Effector CD4-positive, alpha-beta T cell (primary cell): ENCODE measurements around the gene UHRF1.

Source experiments
- DNase-seq: peaks from one replicate; pipeline ENCODE4 v3.0.0-alpha.2; 2020

UHRF1 gene

DNA sequence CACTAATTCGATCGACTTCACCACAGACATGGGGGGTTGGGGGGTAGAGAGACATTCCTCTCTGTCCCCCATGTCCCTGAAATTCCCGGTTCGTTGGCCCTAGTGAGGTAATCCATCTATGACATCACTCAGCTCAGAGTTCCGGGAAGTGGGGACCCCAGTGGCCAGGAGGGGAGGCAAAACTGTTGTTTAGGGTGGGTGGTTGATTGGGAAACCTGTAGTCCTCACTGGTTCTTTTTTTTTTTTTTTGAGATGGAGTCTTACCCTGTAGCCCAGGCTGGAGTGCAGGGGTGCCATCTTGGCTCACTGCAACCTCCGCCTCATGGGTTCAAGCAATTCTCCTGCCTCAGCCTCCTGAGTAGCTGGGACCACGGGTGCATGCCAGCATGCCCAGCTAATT, 6.5 kb upstream of the UHRF1 start, which contains the start of gene ARRDC5:
Gene ARRDC5 (minus strand): TSS at position 101 of the 400 bp plus-strand sequence. CDS start 71 bp downstream, at position 30.
- DNase-seq: no peak

DNA sequence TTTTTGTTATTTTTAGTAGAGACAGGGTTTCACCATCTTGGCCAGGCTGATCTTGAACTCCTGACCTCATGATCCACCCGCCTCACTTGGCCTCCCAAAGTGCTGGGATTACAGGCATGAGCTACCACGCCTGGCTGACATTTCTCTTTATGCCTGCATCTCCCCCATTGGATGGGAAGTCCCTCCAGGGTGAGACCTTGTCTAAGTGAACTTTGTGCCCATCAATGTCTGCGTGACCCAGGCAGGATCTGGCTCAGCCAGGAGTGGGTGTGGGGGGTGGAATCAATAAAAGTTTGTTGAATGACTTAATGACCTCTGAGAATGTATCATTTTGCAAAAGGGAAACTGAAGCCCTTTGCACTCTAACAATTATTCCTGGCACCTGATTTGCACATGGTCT, 4.8 kb upstream of the UHRF1 start:
- no peak for DNase-seq

DNA sequence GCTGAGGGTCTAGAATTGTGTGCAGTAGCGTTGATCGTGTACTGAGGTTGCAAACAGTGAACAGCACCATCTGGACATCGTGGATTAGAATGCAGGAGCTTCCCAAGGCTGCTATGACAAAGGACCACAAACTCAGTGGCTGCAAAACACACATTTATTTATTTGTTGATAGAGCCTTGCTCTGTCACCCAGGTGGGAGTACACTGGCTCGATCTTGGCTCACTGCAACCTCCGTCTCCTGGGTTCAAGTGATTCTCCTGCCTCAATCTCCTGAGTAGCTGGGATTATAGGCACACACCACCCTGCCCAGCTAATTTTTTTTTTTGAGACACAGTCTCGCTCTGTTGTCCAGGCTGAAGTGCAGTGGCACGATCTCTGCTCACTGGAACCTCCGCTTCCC, 2.3 kb upstream of the UHRF1 start:
- no peak for DNase-seq

DNA sequence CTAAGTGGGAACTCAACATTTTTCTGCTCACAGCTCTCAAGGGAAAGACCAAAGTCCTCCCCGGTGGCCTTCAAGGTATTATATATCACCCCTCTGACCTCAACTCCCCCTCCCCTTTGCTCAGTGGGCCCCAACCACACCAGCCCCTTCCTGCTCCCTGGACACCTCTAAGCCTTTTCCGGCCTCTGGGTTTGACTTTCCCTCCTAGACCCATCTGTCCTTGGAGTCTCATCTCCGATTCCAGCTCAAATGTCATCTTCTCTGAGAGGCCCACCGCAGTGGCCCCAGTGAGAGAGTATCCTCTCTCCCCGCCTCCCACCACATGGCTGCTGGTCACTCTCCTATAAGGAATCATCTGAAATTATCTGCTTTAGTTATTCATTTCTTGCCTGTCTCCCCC, 941 bp upstream of the UHRF1 start:
- DNase-seq: no peak

DNA sequence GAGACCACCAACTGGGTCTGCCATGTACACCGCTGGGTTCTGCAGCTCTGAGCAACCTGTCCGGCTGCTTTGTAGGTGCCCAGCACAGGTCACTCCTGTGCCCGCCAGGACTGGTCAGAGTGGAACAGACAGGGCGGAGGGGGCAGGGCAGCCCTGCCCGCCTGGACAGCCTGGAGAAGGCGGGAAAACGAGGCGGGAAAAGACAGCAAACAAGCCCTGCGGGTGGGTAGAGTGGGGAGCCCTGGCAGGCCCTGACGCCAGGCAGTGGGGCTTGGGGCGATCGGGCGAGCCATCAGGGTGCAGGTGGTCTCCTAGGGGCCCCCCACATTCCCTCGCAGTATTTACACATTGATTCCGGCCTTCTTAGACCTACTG, 533 bp upstream of the UHRF1 start:
- no peak for DNase-seq

DNA sequence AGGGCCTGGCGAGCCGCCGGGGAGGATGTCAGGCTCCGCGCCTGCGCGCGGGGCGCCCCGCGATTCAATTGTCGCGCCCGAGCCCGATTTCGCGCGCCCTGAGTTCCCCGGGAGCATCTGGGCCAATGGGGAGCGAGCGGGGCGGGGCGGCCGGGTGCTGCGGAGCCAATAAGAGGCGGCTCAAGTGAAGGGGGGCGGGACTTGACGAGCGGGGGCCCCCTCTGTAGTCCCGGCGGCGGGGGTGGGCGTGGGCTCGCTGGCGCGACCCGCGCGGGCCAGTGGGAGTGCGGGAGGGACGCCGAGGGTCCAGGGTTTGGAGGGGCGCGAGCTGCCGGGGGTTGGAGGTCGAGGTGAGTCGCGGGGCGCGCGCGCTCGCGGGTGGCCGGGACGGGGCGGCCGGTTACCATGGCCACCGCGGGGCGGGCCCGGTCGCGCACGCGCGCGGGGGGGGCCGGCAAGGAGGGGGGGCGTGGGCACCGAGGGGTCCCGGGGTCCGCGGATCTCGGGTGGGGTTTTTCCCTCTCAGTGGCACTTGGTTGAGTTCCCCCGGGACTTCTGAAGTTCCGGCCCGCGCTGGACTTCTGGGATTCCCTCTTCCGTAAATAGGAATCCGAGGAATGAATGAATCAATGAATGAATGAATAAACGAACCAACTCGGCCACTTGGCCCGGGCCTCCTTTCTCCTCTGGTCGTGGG, 744 bp downstream of the UHRF1 start:
- peak; percentile 94 for DNase-seq

DNA sequence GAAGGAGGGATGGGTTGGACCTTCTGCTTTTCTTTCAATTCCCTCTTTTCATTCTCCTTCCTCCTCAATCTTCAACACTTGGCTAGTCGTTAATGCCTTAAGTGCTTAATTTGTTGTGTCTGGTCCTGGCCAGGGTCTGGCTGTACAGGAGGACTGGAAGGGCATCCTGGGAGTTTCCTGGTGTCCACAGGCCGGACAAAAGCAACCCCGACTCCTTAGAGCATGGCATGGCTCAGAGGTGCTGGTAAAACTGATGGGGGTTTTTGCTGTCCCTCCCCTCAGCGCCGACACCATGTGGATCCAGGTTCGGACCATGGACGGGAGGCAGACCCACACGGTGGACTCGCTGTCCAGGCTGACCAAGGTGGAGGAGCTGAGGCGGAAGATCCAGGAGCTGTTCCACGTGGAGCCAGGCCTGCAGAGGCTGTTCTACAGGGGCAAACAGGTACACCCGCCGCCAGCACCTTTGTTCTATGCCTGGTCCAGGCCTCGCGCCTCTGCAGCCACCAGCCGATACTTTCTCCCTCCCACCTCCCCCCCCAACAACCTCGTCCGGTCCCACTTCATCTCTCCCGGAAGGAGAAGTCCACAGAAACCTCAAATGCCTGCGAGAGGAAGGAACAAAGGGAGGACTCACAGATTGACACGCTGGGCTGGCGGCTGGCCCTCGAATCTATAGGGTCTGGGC, 1.4 kb downstream of the UHRF1 start:
- no peak for DNase-seq

DNA sequence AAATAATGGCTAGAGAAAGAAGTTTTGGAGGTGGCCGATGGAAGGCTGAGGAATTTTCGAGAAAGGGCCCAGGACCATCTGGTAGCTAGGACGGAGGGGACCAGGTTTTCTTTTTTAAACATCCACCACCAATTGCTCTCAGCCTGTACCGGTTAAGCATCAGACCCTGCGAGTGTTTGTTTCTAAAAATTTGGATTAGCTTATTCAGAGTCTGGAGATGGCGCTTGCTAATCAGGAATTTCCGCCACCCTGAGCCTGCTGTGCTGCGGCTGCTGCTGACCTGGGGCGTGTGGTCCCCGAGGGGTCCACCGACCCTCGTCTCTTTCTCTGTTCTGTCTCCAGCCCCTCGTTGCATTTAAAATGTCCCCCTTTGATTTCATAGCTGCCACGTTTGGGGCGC, 2.0 kb downstream of the UHRF1 start:
- DNase-seq: no peak

DNA sequence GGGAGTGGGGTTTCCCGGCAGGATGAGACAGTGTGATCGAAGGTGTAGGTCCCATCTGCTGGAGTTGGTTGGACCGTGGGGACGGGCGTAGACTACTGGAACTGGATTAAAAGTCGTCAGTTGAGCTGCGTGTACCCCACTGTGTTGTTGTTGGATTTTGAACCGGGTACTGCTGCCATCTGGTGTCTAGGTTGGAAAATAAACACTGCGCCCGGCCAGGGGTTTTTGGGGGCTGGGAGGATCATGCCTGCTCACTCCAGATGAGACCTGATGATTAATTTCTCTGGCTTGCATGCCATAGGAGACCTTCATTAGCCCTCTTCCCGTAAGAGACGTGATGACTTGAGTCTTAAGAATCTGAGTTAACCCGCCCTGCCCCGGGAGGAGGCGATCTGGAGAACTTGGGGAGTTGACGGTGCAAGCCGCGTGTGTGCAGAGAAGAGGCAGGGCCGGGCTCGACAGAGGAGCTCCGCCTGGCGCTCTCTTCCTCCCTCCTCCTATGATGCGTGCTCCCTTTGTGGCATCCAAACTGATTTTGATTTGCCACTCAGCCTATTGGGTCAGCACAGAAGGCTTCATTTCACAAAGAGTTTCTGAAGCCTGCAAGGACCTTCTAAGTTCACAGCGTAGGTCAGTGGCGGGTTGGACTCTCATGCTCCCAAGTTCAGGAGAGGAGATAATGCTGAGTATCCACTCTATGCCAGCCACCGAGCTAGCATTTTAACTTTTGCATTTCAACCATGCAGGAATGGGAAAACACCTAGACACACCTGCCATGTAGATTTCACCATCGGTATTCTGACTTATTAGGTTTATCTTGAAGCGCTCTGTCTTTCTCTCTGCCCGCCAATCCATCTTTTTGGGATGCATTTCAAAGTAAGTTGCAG, 2.7 kb downstream of the UHRF1 start:
- DNase-seq: peak; percentile 59

DNA sequence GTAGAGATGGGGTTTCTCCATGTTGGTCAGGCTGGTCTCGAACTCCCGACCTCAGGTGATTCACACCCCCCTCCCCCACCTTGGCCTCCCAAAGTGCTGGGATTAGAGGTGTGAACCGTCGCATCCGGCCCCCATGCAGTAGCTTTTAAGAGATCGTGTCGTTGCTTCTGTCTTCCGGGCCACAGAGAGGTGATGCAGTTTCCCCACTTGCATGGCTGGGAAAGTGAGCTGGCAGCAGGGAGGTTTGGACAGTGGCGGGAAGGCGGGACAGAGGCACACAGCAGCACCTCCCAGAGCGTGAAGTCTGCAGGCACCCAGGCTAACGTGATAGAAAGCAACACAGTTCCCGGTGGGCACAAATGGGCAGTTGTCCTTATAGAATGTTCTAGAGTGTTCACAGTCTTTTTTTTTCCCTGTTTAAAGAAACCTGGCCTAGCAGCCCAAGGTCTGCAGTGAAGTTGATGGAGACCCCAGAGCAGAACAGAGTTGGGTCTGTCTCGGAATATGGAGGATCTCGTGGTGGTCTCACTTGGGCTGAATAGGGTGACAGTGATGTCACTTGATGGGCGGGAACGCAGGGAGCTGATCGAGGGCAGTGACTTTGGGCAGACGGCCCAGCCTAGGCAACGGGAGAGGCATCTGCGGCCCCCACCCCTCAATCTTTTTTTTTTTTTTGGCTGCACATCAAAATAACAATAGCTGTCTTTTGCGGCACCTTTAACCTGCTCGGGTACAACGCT, 4.9 kb downstream of the UHRF1 start:
- no peak for DNase-seq

DNA sequence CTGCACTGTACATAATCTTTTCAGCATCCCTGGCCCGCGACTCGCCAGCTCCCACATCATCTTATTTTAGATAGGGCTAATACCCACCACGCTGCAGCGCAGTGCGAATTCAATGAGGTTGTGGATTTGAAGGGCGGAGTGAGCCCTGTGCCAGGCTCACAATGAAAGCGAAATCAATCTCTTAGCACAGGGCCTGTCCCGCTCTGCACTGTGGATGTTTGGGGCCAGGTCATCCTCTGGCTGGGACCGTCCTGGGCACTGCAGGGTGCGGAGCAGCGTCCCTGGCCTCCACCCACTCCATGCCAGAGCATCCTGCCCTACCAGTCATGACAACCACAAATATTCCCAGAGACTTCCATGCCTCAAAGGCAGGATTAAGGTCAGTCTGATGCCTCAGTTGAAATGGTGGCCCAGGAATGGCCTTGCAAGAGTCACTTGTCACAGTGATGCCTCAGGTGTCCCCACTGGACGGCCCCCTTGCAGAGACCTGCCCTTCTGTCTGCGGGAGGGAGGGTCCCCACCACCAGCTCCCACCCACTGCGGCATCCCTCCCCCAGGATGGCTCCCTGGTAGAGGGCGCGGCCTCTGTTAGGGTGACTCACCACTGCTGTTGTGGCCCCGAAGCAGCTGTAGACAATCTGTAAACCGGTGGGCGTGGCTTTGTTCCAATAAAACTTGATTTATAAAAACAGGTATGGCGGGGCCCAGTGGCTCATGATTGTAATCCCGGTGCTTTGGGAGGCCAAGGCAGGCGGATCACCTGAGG, 5.6 kb downstream of the UHRF1 start:
- peak; percentile 73 for DNase-seq

DNA sequence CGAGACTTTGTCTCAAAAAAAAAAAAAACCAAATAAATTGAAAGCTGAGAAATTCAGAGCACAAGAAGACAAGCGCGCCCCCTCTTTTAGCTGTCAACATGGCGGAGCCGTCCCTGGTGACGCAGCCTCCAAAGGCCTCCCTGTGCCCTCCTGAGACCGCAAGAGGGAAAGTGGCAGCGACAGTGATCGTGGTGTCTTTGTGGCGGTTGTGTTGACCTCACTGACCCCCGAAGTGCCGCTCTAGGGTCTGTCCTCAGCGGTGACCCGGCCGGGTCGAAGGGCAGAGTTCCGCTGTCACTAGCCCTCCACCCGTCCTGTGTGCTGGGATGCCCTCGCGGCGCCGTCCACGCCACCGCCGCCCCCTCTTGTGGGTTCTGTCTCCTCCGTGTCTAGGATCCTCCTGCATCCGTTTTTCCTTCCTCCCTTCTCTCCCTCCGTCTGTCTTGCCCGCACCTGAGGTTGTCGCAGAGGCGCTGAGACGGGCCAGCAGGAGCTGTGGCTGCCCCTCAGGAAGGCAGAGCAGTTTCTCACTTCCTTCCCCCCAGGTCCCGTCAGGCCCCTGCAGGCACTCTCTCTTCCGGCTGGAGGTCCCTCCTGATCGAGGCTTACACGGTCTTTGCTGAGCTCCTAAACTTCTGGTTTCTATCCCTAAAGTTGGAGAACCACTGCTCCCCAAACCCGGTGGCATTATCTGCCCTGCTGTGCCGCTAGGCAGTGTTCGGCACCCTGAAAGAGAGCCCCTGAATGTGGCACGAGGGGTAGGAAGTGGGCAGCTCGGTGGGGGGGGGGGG, 7.2 kb downstream of the UHRF1 start:
- no peak for DNase-seq

DNA sequence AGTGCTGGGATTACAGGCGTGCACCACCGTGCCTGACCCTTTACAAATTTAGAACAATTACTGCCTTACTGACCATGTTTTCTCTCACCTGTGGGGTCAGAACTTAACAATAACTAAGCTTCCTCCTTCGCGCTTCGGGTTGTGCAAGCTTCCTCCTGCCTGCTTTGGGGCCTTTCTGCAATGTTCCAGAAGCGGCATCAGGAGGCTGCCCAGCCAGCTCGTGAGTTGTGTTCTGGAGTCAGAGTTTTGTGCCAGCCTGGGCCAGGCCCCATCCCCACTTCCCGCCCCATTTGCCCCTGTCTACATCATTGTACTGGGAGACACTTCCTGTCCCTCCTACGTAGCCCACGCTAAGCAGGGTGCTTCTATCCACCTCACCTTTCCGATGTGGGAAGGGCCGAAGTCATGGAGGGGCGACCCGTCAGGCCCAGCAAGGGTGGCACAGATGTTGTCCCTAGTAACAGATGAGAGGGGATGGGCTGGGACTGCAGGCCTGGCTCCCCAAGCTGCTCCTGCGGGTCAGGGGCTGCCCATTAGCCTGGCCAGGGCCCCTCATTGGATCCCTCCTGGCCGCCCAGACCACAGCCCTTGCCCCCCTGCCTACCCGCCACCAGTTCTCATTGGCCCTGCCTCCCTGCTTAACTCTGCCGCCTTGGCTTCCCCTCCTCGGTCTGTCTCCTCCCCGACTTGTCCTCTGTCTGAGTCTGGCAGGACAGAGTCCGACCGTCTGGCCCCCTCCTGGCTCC, 13.4 kb downstream of the UHRF1 start:
- DNase-seq: no peak

DNA sequence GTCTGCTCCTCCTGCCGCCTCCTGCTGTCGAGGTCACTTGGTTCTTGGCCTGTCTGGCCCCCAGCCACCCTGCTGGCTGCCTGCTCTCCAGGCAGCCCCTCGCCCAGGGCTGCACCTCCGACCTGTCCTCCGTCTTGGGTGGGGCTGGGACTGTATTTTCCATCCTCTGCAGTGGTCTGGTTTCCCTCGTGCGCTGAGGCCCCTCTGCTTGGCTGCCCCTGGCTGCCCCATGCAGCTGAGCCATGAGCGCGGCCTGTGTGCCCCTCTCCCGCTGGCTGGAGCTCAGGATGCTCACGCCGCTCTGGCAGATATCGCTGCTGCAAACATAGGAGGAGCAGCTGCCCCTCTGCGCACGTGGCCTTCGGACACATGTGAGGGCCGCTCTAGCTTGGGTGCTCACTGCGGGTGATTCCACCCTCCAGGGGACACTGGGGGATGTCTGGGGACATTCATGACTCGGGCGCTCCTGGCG, 14.0 kb downstream of the UHRF1 start:
- DNase-seq: no peak

DNA sequence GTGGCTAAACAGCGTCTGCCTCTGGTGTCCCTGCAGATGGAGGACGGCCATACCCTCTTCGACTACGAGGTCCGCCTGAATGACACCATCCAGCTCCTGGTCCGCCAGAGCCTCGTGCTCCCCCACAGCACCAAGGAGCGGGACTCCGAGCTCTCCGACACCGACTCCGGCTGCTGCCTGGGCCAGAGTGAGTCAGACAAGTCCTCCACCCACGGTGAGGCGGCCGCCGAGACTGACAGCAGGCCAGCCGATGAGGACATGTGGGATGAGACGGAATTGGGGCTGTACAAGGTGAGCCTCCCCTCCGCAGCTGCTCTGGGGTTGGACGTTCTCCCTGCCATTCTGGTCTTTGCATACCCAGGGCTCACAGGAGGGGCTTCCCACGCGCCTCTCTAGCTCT, 19.9 kb downstream of the UHRF1 start:
- DNase-seq: no peak

DNA sequence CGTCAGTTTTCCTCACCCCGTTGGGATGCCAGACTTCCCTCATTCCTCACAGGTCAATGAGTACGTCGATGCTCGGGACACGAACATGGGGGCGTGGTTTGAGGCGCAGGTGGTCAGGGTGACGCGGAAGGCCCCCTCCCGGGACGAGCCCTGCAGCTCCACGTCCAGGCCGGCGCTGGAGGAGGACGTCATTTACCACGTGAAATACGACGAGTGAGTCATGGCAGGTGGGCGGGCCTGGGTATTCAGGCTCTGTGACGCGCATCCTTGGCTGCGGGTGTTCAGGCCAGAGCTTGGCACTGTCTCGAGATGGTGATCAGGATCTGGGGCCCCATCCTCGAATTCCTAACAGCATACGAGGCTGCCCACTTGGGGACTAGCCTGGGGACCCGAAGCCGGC, 21.4 kb downstream of the UHRF1 start:
- DNase-seq: no peak

DNA sequence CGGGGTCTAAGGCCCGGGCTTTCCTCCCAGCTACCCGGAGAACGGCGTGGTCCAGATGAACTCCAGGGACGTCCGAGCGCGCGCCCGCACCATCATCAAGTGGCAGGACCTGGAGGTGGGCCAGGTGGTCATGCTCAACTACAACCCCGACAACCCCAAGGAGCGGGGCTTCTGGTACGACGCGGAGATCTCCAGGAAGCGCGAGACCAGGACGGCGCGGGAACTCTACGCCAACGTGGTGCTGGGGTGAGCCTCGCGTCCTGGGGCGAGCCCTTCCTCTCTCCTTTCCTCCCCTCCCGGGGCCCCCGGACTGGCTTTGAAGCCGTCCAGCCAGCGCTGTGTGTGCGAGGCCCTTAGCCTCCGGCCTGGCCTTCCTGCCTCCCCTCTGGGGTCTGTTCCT, 23.4 kb downstream of the UHRF1 start:
- no peak for DNase-seq

DNA sequence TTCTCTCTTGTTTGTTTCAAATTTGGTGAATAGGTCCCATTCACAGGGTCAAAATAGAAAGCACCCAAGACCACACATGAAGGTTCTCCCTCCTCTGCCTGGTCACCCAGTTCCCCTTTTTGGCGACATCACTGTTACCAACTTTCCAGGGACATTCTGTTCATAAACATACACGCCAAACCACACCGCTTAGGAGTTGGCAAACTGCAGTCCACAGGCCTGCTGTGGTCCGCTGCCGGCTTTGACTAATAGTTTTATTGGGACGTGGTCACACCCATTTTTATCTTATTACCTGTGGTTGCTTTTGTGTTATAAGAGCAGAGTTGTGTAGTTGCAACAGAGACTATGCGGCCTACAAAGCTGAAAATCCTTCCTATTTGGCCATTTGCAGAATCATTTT, 24.2 kb downstream of the UHRF1 start:
- DNase-seq: no peak

DNA sequence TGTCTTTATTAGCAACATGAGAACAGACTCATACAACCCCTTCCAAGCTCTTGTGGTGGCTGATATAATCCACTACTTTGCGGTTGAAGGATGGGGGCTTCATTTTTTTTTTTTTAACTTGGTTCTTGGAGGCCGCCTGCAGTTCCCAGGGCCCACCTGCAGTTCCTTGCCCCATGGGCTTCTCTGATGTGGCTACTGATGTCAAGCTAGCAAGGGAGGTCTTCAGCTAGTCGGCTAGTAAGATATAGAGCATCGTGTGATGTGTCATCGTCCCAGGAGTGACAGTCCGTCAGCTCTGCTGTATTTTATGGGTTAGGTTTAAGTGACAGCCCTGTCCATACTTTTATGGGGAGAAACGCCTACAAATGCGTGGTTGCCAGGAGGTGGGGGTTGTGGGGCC, 26.1 kb downstream of the UHRF1 start:
- DNase-seq: no peak

DNA sequence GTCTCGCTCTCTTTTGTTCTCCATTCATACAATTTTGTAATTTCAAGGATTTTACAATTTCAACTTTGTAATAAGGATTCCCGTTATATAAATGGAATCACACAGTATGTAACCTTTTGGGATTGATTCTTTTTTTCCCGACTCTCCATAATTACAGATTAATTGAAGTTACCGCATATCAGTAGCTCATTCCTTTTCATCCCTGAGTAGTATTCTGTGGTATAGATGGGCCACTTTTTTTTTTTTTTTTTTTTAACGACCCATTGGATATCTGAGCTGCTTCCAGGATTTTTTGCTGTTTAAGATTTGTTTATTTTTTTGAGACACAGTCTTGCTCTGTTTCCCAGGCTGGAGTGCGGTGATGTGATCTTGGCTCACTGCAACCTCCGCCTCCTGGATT, 27.8 kb downstream of the UHRF1 start:
- no peak for DNase-seq
